H1 (cell line): ENCODE measurements around the gene RABEP2.

Experiments used
- BRCA1 ChIP-seq: IDR thresholded peaks from 2 replicates; pipeline ENCODE4 v1.6.1; 2012; ENCODE audit warnings: low read depth, low read length, improper control_type of control experiment
- EGR1 ChIP-seq: IDR thresholded peaks from 2 replicates; pipeline ENCODE4 v1.6.1; 2011; ENCODE audit warnings: low read depth, low read length, borderline replicate concordance
- POLR2A ChIP-seq, 2 experiments: IDR thresholded peaks; 1 replicate in 1 of 2; 2 replicates in 1 of 2; pipeline ENCODE4 v1.6.1; 2011; ENCODE audit warnings: low read depth in 2 of 2, low read length in 2 of 2, mild to moderate bottlenecking in 2 of 2; ENCODE audit errors: control extremely low read depth in 1 of 2
- POLR2AphosphoS5 ChIP-seq: IDR thresholded peaks from 2 replicates; pipeline ENCODE4 v1.6.1; 2011; ENCODE audit warnings: low read depth, low read length
- SP1 ChIP-seq: IDR thresholded peaks from 2 replicates; pipeline ENCODE4 v1.6.1; 2011; ENCODE audit warnings: low read depth, low read length
- TF ChIP-seq, protein P1 (sequence below), 3 experiments: IDR thresholded peaks; 1 replicate in 2 of 3; 2 replicates in 1 of 3; pipeline versions ENCODE4 v1.5.1 to v1.6.1; 2011; ENCODE audit warnings: low read length in 3 of 3, mild to moderate bottlenecking in 3 of 3, inconsistent platforms in 2 of 3, low read depth in 1 of 3, moderate library complexity in 1 of 3; ENCODE audit not compliant: insufficient read depth in 1 of 3; ENCODE audit errors: control extremely low read depth in 1 of 3
- TF ChIP-seq, protein P2 (sequence below): IDR thresholded peaks from 2 replicates; pipeline ENCODE4 v1.6.1; 2012; ENCODE audit warnings: low read length, inconsistent platforms

DNA sequence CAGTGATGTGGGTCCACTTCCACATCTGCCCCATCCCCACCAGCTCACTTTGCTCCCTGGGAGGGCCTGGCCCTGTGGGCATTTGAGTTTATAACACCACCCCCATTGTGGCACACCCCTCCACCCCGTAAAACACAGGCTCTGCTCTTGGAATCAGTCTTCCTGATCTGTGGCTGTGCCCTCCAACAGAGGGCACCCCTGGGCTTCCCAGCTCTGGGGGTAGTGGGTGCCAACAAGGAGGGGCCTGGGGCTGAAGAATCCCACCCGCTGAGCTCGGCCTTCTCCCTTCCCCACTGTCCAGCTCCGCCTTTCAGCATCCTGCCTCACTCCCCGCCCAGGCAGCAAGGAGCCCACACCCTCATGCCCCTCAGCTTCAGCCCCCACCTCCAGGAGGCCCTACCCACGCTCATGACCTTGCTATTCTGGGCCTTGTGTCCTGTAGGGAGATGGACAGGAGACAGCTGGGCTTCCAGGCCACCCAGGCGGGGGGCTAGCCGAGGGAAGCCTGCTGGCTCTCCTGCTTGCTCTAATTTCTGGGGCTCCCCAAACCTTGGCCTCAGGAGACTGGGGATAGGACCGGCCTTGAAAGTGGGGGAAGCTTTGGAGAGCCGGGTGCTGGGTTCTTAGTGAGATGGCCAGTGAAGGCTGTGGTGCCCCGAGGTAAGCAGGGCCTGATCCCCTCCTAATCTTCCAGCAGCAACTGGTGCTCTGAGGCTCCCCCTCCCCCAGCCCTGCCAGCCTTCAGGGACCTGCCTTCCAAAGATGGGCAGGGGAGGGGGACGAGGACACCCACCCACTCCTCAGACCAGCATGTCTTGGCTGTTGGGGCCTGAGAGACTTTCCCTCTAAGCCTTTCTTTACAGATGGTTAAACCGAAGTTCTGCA is 49.7 kb downstream of the RABEP2 start:
- TF ChIP-seq, protein P1, sequence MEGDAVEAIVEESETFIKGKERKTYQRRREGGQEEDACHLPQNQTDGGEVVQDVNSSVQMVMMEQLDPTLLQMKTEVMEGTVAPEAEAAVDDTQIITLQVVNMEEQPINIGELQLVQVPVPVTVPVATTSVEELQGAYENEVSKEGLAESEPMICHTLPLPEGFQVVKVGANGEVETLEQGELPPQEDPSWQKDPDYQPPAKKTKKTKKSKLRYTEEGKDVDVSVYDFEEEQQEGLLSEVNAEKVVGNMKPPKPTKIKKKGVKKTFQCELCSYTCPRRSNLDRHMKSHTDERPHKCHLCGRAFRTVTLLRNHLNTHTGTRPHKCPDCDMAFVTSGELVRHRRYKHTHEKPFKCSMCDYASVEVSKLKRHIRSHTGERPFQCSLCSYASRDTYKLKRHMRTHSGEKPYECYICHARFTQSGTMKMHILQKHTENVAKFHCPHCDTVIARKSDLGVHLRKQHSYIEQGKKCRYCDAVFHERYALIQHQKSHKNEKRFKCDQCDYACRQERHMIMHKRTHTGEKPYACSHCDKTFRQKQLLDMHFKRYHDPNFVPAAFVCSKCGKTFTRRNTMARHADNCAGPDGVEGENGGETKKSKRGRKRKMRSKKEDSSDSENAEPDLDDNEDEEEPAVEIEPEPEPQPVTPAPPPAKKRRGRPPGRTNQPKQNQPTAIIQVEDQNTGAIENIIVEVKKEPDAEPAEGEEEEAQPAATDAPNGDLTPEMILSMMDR (IDR thresholded peaks at IDR 0.05; ENCODE audit: control extremely low read depth in 1 of 3, insufficient read depth in 1 of 3, low read depth in 1 of 3, low read length in 3 of 3), result no peak
- TF ChIP-seq EGR1 (no peak), POLR2AphosphoS5 (no peak), POLR2A (IDR thresholded peaks at IDR 0.05; ENCODE audit: control extremely low read depth in 1 of 2, low read depth in 2 of 2, low read length in 2 of 2) (0 out of 3 replicates have a peak, but pooled peaks of 1 of the 2 experiments have one; percentile 6), SP1 (no peak), BRCA1 (no peak)
- TF ChIP-seq, protein P2, sequence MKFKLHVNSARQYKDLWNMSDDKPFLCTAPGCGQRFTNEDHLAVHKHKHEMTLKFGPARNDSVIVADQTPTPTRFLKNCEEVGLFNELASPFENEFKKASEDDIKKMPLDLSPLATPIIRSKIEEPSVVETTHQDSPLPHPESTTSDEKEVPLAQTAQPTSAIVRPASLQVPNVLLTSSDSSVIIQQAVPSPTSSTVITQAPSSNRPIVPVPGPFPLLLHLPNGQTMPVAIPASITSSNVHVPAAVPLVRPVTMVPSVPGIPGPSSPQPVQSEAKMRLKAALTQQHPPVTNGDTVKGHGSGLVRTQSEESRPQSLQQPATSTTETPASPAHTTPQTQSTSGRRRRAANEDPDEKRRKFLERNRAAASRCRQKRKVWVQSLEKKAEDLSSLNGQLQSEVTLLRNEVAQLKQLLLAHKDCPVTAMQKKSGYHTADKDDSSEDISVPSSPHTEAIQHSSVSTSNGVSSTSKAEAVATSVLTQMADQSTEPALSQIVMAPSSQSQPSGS, result no peak
